Caco-2 (cell line): ENCODE measurements around the gene SIK1. TPM values are rescaled to one million over a fixed set of nuclear protein-coding genes. Genes with fewer than 3 reads are reported as not detected.
"Not testable (repeated sequence)": the region's sequence is repeated elsewhere in the genome, so short reads cannot be mapped to it uniquely, and the experiment has no call there.

Experiments used
- BruUV-seq: library from RNA; stranded (reverse); fragments of 400-500 nt; replicated peaks from 2 replicates; lab custom pipeline; 2021; lab: Mats Ljungman, UMichigan
- CTCF ChIA-PET: fragments of 300-600 bp; sonication (Branson Sonifier 250); formaldehyde crosslinking; loops from one replicate; lab custom pipeline; 2022; ENCODE audit warnings: antibody characterized with exemption; lab: Charles Lee
- POLR2A ChIA-PET: fragments of 300-600 bp; sonication (Branson Sonifier 250); formaldehyde crosslinking; loops from one replicate; lab custom pipeline; 2022; ENCODE audit warnings: antibody characterized with exemption; lab: Charles Lee
- DNase-seq, 2 experiments: peaks; one replicate each; pipeline versions ENCODE4 v3.0.0 to v3.0.0-alpha.2; 2020 to 2022
- H3K27me3 ChIP-seq: replicated peaks from 2 replicates; pipeline ENCODE4 v1.6.0; 2011; ENCODE audit warnings: low read length; ENCODE audit not compliant: control insufficient read depth, insufficient read depth
- H3K36me3 ChIP-seq: 2 replicates; pipeline ENCODE4 v1.5.1; 2011; ENCODE audit warnings: low read length; ENCODE audit not compliant: control insufficient read depth, insufficient read depth
- H3K4me1 ChIP-seq: fragments of 250-450 bp; sonication (Bioruptor Pico); 2 replicates; pipeline ENCODE4 v1.5.1; 2020; ENCODE audit warnings: mild to moderate bottlenecking
- H3K4me3 ChIP-seq: 2 replicates; pipeline ENCODE4 v1.5.1; 2011; ENCODE audit warnings: low read depth, mild to moderate bottlenecking, control low read depth, low read length
- H3K9me3 ChIP-seq: fragments of 250-450 bp; sonication (Bioruptor Pico); 2 replicates; pipeline ENCODE4 v1.5.1; 2020; ENCODE audit warnings: mild to moderate bottlenecking, moderate library complexity
- H3K27ac Mint-ChIP-seq: one replicate; pipeline ENCODE4 v1.8.0; 2022; ENCODE audit warnings: mixed read lengths; ENCODE audit not compliant: unreplicated experiment
- H3K27me3 Mint-ChIP-seq: one replicate; pipeline ENCODE4 v1.8.0; 2022; ENCODE audit warnings: mixed read lengths; ENCODE audit not compliant: insufficient read depth, unreplicated experiment
- H3K36me3 Mint-ChIP-seq: one replicate; pipeline ENCODE4 v1.8.0; 2022; ENCODE audit warnings: mild to moderate bottlenecking, mixed read lengths; ENCODE audit not compliant: insufficient read depth, unreplicated experiment
- H3K4me1 Mint-ChIP-seq: one replicate; pipeline ENCODE4 v1.8.0; 2022; ENCODE audit warnings: low read depth, mixed read lengths; ENCODE audit not compliant: unreplicated experiment
- H3K4me3 Mint-ChIP-seq: one replicate; pipeline ENCODE4 v1.8.0; 2022; ENCODE audit warnings: mild to moderate bottlenecking, moderate library complexity, mixed read lengths; ENCODE audit not compliant: unreplicated experiment
- H3K9me3 Mint-ChIP-seq: one replicate; pipeline ENCODE4 v1.8.0; 2022; ENCODE audit warnings: mixed read lengths; ENCODE audit not compliant: unreplicated experiment
- intact Hi-C: fragments of 100-400 bp; cut with micrococcal nuclease; formaldehyde crosslinking; loops from one replicate; pipeline ENCODE4 v1.10.0; 2022; ENCODE audit not compliant: unreplicated experiment
- total RNA-seq: library from RNA; stranded (reverse); gene quantifications from 2 replicates; pipeline ENCODE4 v1.2.3, GENCODE V29; 2022

Gene SIK1
- total RNA-seq, 1 experiment from 2014 or later: 69.4 TPM

- DNase-seq, H3K27ac Mint-ChIP-seq, H3K4me3 ChIP-seq, CTCF ChIA-PET, H3K4me1 ChIP-seq, POLR2A ChIA-PET, H3K4me1 Mint-ChIP-seq, H3K4me3 Mint-ChIP-seq, intact Hi-C loops, H3K9me3 Mint-ChIP-seq, H3K36me3 ChIP-seq, H3K9me3 ChIP-seq, H3K36me3 Mint-ChIP-seq, H3K27me3 Mint-ChIP-seq, H3K27me3 ChIP-seq: not testable (repeated sequence)
- BruUV-seq: TSS peak; percentile 47
Measured at GRCh38 chr21:43463498-43464261, 36.7 kb upstream of the SIK1 start.

DNA sequence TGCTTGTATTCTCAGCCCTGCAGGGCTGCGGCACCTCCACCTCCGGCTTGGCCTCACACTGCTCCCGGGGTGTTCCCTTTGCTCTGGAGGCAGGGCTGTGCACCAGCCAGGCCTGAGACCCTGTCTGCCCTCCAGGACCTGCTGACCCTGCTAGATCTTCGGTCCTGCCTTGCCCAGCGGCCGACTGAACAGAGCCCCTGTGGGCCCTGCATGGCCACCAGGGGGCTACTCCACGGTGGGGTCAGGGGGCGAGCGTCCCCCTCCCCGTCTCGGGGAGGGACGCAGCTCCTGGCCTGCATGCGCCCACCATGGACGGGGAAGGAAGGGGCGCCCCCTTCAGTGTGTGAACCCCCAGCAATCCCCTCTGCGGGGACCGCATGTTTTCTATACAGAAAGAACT, 36.0 kb upstream of the SIK1 start:
- H3K36me3 ChIP-seq, POLR2A ChIA-PET, intact Hi-C loops, CTCF ChIA-PET, H3K27ac Mint-ChIP-seq, H3K9me3 ChIP-seq, BruUV-seq, H3K9me3 Mint-ChIP-seq, H3K4me1 Mint-ChIP-seq, H3K4me1 ChIP-seq, H3K4me3 Mint-ChIP-seq, H3K4me3 ChIP-seq, H3K36me3 Mint-ChIP-seq, DNase-seq, H3K27me3 Mint-ChIP-seq, H3K27me3 ChIP-seq: not testable (repeated sequence)

DNA sequence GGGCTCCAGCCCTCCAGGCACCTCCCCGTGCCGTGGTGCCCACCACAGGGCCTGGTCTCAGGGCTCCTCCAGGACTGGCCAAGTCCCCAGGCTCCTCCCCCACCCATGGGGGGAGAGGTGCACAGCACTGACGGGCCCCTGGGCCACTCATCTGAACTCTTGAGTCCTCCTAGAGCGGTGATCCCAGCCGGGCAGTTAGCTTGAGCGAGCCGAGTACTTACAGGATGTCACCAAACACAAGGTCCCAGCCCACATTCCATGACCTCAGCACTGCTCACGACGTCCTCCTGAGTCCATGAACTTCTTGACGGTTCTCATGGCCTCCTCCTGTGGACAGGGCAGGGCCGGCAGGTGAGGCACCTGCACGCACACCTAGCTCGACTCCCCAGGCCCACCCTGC, 33.5 kb upstream of the SIK1 start:
- POLR2A ChIA-PET: not testable (repeated sequence)

GRCh38 chr21:43458995-43459394, 32.1 kb upstream of the SIK1 start:
- H3K9me3 Mint-ChIP-seq, CTCF ChIA-PET, intact Hi-C loops, H3K4me3 ChIP-seq, H3K9me3 ChIP-seq, H3K36me3 ChIP-seq, H3K4me1 ChIP-seq, POLR2A ChIA-PET, H3K27me3 Mint-ChIP-seq, BruUV-seq, H3K4me3 Mint-ChIP-seq, H3K27me3 ChIP-seq, H3K36me3 Mint-ChIP-seq, H3K4me1 Mint-ChIP-seq, H3K27ac Mint-ChIP-seq: not testable (repeated sequence)
- peak in 1 of 2 experiments; percentile 22 for DNase-seq

More for the DNA sequence above, 33.5 kb upstream of the SIK1 start:
- DNase-seq, H3K9me3 ChIP-seq, BruUV-seq, H3K4me1 ChIP-seq, H3K27me3 ChIP-seq, H3K27me3 Mint-ChIP-seq, H3K27ac Mint-ChIP-seq, intact Hi-C loops, H3K36me3 Mint-ChIP-seq, CTCF ChIA-PET, H3K9me3 Mint-ChIP-seq, H3K4me3 ChIP-seq, H3K4me3 Mint-ChIP-seq, H3K4me1 Mint-ChIP-seq, H3K36me3 ChIP-seq: not testable (repeated sequence)

- H3K4me1 ChIP-seq, H3K9me3 ChIP-seq, H3K9me3 Mint-ChIP-seq, H3K27me3 Mint-ChIP-seq, H3K4me1 Mint-ChIP-seq, H3K27ac Mint-ChIP-seq, H3K36me3 ChIP-seq, POLR2A ChIA-PET, H3K4me3 Mint-ChIP-seq, CTCF ChIA-PET, H3K36me3 Mint-ChIP-seq, DNase-seq, intact Hi-C loops, H3K27me3 ChIP-seq, BruUV-seq, H3K4me3 ChIP-seq: not testable (repeated sequence)
Measured at GRCh38 chr21:43456616-43457314, 29.8 kb upstream of the SIK1 start.

DNA sequence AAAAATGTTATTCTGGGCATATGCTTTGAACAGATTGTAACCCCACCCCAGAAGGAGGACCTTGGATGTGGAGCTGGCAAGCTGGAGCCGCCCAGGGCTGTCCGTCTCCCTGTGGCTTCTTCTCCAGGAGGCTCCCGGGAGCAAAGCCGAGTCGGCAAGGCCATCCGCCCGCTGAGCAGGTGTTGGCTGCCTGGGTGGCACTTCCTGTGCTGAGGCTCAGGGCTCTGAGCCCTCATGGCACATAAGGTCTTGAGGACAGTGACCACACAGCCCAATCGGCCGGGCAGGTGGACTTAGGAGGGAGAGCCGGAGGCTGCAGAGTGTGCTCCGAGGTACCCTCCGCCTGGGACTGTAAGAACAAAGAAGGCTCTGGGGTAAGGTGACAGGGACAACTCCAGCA, 28.8 kb upstream of the SIK1 start:
- H3K27me3 ChIP-seq, DNase-seq, H3K27ac Mint-ChIP-seq, H3K9me3 Mint-ChIP-seq, CTCF ChIA-PET, BruUV-seq, H3K36me3 Mint-ChIP-seq, H3K4me1 Mint-ChIP-seq, H3K9me3 ChIP-seq, H3K36me3 ChIP-seq, H3K27me3 Mint-ChIP-seq, H3K4me3 Mint-ChIP-seq, intact Hi-C loops, POLR2A ChIA-PET, H3K4me3 ChIP-seq, H3K4me1 ChIP-seq: not testable (repeated sequence)

DNA sequence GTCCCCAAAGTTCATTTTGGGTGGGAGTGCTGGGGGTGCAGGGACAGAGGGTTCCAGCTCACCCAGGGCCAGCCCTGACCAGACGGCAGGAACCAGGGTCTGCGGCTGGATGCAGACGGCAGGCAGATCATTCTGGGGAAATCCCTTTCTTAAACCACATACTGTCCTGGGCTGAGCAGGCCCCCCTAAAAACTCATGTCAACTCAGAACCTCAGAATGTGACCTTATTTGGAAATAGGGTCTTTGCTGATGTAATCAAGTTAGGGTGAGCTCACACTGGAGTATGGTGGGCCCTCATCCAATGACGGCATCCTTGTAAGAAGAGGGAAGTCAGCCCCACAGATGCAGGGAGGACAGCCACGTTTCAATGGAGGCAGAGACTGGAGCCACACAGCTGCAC, 27.2 kb upstream of the SIK1 start:
- H3K4me1 Mint-ChIP-seq, H3K27me3 ChIP-seq, H3K27me3 Mint-ChIP-seq, DNase-seq, POLR2A ChIA-PET, H3K4me1 ChIP-seq, CTCF ChIA-PET, H3K4me3 Mint-ChIP-seq, H3K27ac Mint-ChIP-seq, H3K36me3 ChIP-seq, BruUV-seq, H3K9me3 Mint-ChIP-seq, H3K36me3 Mint-ChIP-seq, intact Hi-C loops, H3K9me3 ChIP-seq, H3K4me3 ChIP-seq: not testable (repeated sequence)
